NB4 (cell line): Measurements from ENCODE around the gene CTTNBP2.

Experiments
- CTCF ChIP-seq: IDR thresholded peaks from one replicate; pipeline ENCODE4 v1.5.1; 2012; ENCODE audit warnings: low read depth, low read length
- MAX ChIP-seq: IDR thresholded peaks from 2 replicates; pipeline ENCODE4 v1.6.1; 2011; ENCODE audit warnings: low read depth, low read length
- POLR2A ChIP-seq: IDR thresholded peaks from 2 replicates; pipeline ENCODE4 v1.6.1; 2011; ENCODE audit warnings: mild to moderate bottlenecking; ENCODE audit not compliant: insufficient read length; ENCODE audit errors: extremely low read depth

GRCh38 chr7:117916309-117916708, 43.1 kb upstream of the CTTNBP2 start:
- TF ChIP-seq CTCF (no peak), POLR2A (no peak), MAX (no peak)
